MV-4-11 (cell line): ENCODE data around the gene PIWIL1.

Experiments used
- DNase-seq: peaks from one replicate; lab custom pipeline; 2025; lab: John Stamatoyannopoulos, UW

The PIWIL1 gene

GRCh38 chr12:130337488-130338303, at the start of gene PIWIL1:
PIWIL1 (plus strand) TSS chr12:130337887; CDS start chr12:130342592, 4,705 bp downstream.
- no peak for DNase-seq

GRCh38 chr12:130288206-130288605, 49.5 kb upstream of the PIWIL1 start:
- DNase-seq: no peak

GRCh38 chr12:130288691-130289090, 49.0 kb upstream of the PIWIL1 start:
- DNase-seq: no peak

DNA sequence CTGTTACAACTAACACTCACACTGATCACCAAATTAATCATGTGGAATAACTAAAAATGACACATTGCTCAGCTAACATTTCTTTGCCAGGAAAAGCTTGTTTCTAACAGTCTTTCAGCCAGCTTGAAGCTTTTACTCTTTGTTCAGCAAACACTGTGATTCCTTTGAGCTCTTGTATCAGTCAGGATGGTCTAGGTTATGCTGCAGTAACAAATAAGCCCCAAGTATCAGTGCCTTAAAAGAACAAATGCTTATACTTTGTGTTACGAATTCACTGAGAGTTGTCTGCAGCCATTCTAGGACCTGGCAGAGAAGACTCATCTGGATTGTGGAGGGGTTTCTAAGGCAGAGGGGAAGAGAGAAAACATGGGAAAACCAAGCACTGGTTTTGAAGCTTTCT, 47.6 kb upstream of the PIWIL1 start:
- DNase-seq: no peak

- DNase-seq: no peak
Measured at GRCh38 chr12:130298322-130299021, 39.2 kb upstream of the PIWIL1 start.

GRCh38 chr12:130299574-130299973, 38.1 kb upstream of the PIWIL1 start:
- DNase-seq: no peak

DNA sequence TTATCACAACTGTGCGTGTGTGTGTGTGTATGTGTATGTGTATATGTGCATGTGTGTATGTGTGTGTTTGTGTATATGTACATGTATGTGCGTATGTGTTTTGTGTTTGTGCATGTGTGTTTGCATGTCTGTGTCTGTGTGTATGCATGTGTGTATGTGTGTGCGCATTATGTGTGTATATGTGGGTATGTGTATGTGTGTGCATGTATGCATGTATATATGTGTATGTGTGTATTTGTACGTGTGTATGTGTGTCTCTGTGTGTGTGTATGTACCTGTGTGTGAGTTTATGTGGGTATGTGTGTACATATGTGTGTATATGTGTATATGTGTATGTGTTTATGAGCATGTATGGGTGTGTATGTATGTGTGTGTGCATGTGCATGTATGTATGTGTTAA, 37.6 kb upstream of the PIWIL1 start:
- DNase-seq: no peak

- no peak for DNase-seq
Measured at GRCh38 chr12:130300737-130301535, 36.8 kb upstream of the PIWIL1 start.

GRCh38 chr12:130301559-130301958, 36.1 kb upstream of the PIWIL1 start:
- no peak for DNase-seq

DNA sequence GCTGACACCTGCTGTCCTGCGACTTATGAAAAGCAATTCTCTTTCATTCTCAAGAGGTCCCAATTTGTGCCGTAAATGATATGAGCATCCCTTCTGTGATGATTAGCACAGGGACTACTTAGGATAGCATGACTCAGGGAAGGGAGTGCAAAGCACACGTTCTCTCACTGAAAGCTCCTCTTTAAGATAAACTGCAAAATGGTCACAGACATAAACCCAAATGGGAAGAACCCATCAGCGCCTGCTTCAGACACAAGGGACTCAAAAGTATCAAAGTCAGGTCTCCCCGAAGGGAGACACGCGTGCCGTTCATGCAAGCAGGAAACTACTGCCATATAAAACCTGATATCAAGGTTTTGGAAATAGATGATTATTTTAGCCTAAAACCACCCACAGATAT, 33.9 kb upstream of the PIWIL1 start:
- DNase-seq: no peak

DNA sequence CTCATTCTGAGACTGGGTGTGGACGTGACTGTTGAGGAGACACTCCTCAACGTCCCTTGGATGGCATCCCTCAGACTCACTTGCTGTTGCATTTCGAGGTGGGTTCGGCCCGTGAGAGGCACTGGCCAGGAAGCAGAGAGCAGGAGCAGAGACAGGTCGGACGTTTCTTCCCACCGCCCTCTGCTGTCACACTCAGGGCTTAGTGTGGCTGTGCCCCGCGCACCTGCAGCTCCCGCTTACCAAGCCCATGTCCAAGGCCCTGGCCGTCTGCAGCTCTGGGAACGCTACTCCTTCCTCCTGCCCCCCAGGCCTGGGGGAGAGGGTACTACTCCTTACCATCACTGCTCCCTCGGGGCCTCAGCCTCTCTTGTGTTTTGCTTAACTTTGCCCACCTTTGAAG, 29.8 kb upstream of the PIWIL1 start:
- no peak for DNase-seq

- DNase-seq: no peak
Measured at GRCh38 chr12:130308393-130308792, 29.3 kb upstream of the PIWIL1 start.

DNA sequence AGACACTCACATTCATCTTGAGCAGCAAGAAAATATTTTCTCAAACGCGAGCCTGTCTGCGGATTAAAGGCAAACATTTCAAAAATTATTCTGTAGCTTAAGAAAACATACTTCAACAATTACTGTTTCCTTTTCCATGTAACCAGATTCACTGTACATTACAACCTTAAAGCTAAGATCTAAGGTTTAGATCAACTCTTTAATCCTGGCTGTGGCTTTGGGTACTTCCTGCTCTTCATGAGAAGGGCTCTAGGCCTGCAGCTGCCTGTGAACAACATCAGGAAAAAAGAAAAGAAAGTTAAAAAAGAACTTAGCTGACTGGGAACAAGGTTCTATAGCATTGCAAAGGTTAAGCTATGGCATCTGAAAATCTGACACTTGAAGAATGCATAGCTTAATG, 21.4 kb upstream of the PIWIL1 start:
- no peak for DNase-seq

DNA sequence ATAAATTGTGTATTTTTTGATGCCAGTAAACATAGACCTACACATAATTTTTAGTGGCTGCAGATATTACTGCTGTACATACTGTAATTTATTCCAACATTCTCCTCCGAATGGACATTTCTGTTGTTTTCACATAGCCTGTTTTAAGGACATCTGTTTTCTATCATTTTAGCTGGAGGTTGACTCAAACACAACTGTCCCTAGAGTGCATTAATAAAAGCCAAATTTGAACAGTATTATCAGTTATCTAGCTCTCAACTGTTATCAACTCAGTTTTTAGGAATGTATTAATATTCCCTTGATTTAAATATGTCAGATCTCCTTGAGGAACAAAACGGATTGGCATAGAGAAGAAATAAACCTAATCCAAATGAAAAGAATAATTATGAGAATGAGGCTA, 17.2 kb upstream of the PIWIL1 start:
- DNase-seq: no peak

- no peak for DNase-seq
Measured at GRCh38 chr12:130322263-130322662, 15.4 kb upstream of the PIWIL1 start.

DNA sequence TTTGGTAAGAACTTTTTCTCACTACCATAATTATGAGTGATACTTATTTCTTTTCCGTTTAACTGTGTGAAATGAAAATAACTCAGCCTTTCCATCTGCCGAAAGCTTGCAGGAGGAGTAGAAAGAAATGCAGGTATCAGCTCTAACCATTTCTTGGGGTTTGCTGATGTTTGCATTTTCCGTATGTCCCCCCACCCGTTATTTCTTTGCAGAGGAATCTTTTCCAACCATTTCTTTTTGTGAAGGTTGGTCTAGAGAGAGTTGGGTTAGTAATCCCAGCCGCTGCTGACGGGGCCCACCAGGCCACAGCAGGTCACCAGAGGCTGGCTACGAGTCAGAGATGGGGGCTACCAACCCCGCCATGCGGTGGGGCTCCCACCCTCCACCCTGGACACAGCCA, 7.0 kb upstream of the PIWIL1 start:
- no peak for DNase-seq

DNA sequence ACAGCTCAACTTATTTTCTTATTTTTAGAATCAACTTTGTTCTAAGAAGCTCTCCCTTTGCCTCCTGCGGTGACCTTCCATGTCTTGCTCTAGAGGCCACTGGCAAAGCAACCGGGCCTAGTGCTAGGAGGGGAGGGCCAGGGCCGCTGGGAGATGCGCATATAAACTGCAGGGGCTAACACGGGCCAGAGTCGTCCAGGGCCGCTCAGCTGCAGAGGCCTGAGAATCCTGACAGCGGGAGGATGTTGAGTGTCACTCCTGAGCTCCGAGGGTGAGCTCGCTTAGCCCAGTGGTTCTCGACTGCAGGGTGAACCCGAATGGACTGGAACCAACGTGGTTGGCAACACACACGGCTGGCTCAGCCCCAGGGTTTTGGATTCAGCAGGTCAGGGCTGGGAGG, 6.5 kb upstream of the PIWIL1 start:
- no peak for DNase-seq

DNA sequence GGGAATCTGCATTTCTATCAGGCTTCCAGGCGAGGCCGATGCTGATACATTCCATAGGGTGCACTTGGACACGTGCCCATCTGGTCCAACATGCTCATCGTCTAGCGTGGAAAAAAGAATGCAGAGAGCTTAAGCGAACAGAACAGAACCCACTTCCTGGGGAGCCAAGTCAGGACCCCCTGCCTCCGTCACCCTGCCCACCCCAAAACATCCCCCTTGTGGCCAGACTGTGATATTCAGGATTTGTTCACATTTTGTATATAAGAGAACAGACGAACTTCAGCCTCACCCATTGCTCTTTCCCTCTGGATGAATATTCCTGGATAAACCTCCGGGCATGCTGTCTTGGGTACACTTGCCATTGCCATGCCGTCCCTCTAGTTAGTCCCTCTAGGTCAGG, 4.3 kb upstream of the PIWIL1 start:
- DNase-seq: no peak

DNA sequence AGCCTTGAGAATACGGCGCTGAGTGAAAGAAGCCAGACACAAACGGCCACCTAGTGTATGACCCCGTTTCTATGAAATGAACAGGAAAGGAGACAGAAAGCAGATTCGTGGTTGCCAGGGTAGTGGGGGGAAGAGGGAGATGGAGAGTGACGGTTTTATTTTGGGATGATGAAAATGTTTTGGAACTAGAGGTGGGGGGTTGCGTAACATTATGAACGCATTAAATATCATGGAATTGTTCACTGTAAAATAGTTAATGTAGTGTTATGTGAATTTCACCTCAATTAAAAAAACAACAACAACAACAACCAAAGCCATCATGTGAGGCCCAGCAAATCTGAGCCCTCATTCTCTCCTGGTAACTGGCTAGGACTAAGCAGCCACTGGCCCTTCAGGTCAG, 3.3 kb upstream of the PIWIL1 start:
- no peak for DNase-seq

DNA sequence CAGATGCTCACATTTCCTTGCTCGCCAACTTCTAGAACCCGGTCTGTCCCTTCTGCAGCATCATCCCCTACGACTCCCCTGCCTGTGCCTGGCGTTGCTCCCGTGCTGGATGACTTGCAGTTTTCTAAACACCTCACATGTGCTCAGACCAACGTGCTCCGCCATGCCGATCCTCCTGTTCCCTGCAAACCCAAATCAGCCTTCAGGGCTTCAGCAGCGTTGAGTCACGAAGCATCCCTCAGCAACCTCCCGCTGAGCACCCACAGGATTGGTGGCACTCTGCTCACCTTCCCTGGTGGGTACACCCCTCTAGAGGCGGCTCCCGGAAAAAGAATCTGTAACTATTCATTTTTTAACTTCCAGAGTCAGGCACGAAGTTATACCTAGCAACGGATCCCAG, 2.8 kb upstream of the PIWIL1 start:
- DNase-seq: no peak

- peak; percentile 15 for DNase-seq
Measured at GRCh38 chr12:130335517-130336392, 1.9 kb upstream of the PIWIL1 start.
